Thyroid gland (tissue), 4 donors: ENCODE measurements around the gene SPECC1.

Experiments used
- POLR2A ChIP-seq, 2 donors: fragments of 450-650 bp; IDR thresholded peaks; one replicate each; pipeline ENCODE4 v1.6.1; 2017; ENCODE audit warnings: antibody characterized with exemption in 2 of 2, mild to moderate bottlenecking in 2 of 2, moderate library complexity in 1 of 2
- TF ChIP-seq, protein P1 (sequence below), 6 experiments: fragments of 200-600 bp in 3 of 6; fragments of 450-650 bp in 3 of 6; sonication (generic) in 3 of 6; IDR thresholded peaks; one replicate each; pipeline ENCODE4 v1.5.1; 2016 to 2019; ENCODE audit warnings: antibody characterized with exemption in 6 of 6, mild to moderate bottlenecking in 2 of 6, inconsistent platforms in 1 of 6, moderate library complexity in 1 of 6

DNA sequence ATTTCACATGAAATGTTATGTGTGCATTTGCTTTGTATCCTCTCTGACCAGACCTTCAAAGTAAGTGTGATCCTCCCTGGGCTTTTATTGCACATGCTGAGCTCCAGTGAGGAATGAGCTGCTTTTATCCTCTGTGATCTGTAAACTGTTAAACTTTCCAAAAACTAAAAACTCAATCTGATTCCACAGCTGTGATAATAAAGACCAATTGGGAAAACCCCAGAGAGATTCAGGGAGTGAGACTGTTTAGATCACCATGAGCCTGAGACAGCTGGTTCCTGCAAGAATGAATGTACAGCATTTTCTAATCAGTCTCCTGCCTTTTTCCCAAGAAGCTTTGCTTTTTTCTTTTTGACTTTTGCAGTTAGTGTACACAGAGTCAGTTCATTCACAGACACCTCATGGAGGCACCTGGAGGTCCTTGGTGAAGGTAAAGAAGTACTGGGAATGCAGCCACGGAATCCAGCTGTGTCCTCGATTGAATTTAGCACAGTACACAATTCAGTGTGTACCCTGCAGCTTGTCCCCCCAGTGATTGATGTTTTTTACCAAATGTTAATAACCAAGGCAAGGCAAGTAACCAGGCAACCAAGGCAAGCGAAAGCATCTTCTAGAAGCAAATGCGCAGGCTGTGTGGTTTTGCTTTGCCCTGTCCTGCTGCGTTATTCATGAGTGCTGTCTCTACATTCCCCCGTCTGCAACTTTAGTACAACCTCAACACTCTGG, 275.6 kb downstream of the SPECC1 start:
- TF ChIP-seq, protein P1, sequence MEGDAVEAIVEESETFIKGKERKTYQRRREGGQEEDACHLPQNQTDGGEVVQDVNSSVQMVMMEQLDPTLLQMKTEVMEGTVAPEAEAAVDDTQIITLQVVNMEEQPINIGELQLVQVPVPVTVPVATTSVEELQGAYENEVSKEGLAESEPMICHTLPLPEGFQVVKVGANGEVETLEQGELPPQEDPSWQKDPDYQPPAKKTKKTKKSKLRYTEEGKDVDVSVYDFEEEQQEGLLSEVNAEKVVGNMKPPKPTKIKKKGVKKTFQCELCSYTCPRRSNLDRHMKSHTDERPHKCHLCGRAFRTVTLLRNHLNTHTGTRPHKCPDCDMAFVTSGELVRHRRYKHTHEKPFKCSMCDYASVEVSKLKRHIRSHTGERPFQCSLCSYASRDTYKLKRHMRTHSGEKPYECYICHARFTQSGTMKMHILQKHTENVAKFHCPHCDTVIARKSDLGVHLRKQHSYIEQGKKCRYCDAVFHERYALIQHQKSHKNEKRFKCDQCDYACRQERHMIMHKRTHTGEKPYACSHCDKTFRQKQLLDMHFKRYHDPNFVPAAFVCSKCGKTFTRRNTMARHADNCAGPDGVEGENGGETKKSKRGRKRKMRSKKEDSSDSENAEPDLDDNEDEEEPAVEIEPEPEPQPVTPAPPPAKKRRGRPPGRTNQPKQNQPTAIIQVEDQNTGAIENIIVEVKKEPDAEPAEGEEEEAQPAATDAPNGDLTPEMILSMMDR (IDR thresholded peaks at IDR 0.05) = no peak
- TF ChIP-seq POLR2A (IDR thresholded peaks at IDR 0.05) = no peak
